OCI-LY1 (cell line): Measurements from ENCODE around the gene ZNF141.

ENCODE experiments used
- CTCF ChIP-seq: fragments of 200-600 bp; sonication (generic), shearing (Covaris generic); IDR thresholded peaks from 2 replicates; pipeline ENCODE4 v1.5.1; 2017; ENCODE audit warnings: mild to moderate bottlenecking, antibody characterized with exemption, low read length, moderate library complexity, mixed read lengths
- EZH2 ChIP-seq: fragments of 200-600 bp; sonication (generic), shearing (Covaris generic); IDR thresholded peaks from 2 replicates; pipeline ENCODE4 v1.8.0; 2017; ENCODE audit warnings: borderline replicate concordance, mixed run types, mild to moderate bottlenecking, antibody characterized with exemption, low read length, moderate library complexity, mixed read lengths

- TF ChIP-seq CTCF = no peak
- no peak for TF ChIP-seq EZH2
Observed at GRCh38 chr4:337932-338758, 531 bp downstream of the ZNF141 start.
